GM23338 (cell line): ENCODE results near the gene SLC25A13.

ENCODE experiments used
- CREB1 ChIP-seq: fragments of 250-450 bp; sonication (Bioruptor Pico); IDR thresholded peaks from 2 replicates; pipeline ENCODE4 v1.5.0; 2020; ENCODE audit warnings: low read depth, mild to moderate bottlenecking, moderate library complexity
- ETS1 ChIP-seq: IDR thresholded peaks from 2 replicates; pipeline ENCODE4 v1.6.1; 2016; ENCODE audit warnings: antibody characterized with exemption
- EZH2 ChIP-seq: fragments of 200-600 bp; sonication (generic); IDR thresholded peaks from one replicate; pipeline ENCODE4 v1.8.0; 2017; ENCODE audit warnings: antibody characterized with exemption, mild to moderate bottlenecking, low read depth; ENCODE audit not compliant: unreplicated experiment
- EZH2phosphoT487 ChIP-seq: fragments of 200-600 bp; sonication (generic); IDR thresholded peaks from one replicate; pipeline ENCODE4 v1.8.1; 2018; ENCODE audit warnings: antibody characterized with exemption; ENCODE audit not compliant: unreplicated experiment
- JUNB ChIP-seq: IDR thresholded peaks from one replicate; pipeline ENCODE4 v1.6.1; 2016; ENCODE audit warnings: antibody characterized with exemption; ENCODE audit not compliant: unreplicated experiment
- NANOG ChIP-seq: IDR thresholded peaks from 2 replicates; pipeline ENCODE4 v1.6.1; 2016; ENCODE audit warnings: antibody characterized with exemption, borderline replicate concordance
- POLR2AphosphoS5 ChIP-seq: IDR thresholded peaks from 2 replicates; pipeline ENCODE4 v1.6.1; 2016; ENCODE audit warnings: antibody characterized with exemption, low read depth
- REST ChIP-seq: IDR thresholded peaks from one replicate; pipeline ENCODE4 v1.6.1; 2018; ENCODE audit warnings: antibody characterized with exemption; ENCODE audit not compliant: unreplicated experiment
- STAT1 ChIP-seq: IDR thresholded peaks from one replicate; pipeline ENCODE4 v1.6.1; 2016; ENCODE audit warnings: antibody characterized with exemption; ENCODE audit not compliant: unreplicated experiment
- ZNF114 ChIP-seq: fragments of 250-450 bp; sonication (Bioruptor Pico); IDR thresholded peaks from 2 replicates; pipeline ENCODE4 v1.5.0; 2020; ENCODE audit warnings: mild to moderate bottlenecking, moderate library complexity
- TF ChIP-seq, protein P1 (sequence below), 2 experiments: fragments of 200-600 bp in 1 of 2; sonication (generic) in 1 of 2; conservative IDR thresholded peaks; 2 replicates each; pipeline versions ENCODE4 v1.5.1 to v1.6.1; 2016 to 2017; ENCODE audit warnings: antibody characterized with exemption in 2 of 2, low read depth in 2 of 2, mild to moderate bottlenecking in 2 of 2, moderate library complexity in 1 of 2

- TF ChIP-seq, protein P1, sequence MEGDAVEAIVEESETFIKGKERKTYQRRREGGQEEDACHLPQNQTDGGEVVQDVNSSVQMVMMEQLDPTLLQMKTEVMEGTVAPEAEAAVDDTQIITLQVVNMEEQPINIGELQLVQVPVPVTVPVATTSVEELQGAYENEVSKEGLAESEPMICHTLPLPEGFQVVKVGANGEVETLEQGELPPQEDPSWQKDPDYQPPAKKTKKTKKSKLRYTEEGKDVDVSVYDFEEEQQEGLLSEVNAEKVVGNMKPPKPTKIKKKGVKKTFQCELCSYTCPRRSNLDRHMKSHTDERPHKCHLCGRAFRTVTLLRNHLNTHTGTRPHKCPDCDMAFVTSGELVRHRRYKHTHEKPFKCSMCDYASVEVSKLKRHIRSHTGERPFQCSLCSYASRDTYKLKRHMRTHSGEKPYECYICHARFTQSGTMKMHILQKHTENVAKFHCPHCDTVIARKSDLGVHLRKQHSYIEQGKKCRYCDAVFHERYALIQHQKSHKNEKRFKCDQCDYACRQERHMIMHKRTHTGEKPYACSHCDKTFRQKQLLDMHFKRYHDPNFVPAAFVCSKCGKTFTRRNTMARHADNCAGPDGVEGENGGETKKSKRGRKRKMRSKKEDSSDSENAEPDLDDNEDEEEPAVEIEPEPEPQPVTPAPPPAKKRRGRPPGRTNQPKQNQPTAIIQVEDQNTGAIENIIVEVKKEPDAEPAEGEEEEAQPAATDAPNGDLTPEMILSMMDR (conservative IDR thresholded peaks at IDR 0.05; ENCODE audit: low read depth in 2 of 2), result no peak
- TF ChIP-seq EZH2 (no peak), EZH2phosphoT487 (no peak), NANOG (no peak), ZNF114 (no peak), POLR2AphosphoS5 (no peak), CREB1 (CRISPR knock-in tag) (no peak), JUNB (no peak), STAT1 (no peak), REST (no peak), ETS1 (no peak)
These were observed 7.3 kb downstream of the SLC25A13 start for GRCh38 chr7:96314402-96315124.
